HG02981 (cell line): ENCODE data around the gene RNF220.

Source experiments
- ATAC-seq: cut with Tn5 transposase; IDR thresholded peaks from one replicate; pipeline ENCODE4 v1.9.1; 2021; ENCODE audit warnings: mild to moderate bottlenecking, moderate library complexity; ENCODE audit not compliant: unreplicated experiment

The RNF220 gene

DNA sequence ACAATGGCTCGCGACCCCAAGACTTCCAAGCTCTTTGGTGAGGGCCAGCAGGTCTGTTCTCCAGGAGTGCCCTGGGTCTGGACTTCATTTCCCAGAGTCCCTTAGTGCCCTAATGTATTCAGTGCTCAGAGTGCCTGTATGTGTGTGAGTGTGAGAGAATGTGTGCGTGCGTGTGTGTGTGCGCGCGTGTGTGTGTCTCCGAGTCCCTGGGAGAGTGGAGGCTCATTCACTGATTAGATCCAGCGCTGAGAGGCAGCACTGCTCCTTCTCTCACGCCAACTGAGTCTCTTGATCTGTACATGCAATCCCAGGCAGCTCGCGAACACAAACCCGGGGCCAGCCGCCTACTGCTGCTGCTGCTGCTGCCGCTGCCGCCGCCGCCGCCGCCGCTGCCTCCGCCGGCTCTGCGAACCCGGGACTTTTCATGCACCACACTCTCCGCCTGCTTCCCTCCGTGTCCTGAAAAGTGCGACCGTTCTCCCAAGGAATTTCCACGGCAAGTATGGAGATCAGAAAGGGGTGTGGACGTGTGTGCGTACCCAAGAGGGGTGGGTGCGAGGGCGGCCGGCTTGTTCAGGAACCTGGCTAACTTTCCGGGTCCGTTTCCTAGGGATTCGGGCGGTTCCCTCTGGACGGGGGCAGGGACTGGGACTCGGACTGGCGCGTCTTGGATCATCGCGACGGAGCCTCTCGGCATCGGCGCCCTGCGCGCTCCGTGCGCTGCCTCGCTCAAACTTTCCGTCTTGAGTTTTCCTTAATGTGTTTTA lies at the start of gene RNF220:
TSS of gene RNF220 (plus strand) at position 225 of the 767 bp plus-strand sequence.
- ATAC-seq = no peak

DNA sequence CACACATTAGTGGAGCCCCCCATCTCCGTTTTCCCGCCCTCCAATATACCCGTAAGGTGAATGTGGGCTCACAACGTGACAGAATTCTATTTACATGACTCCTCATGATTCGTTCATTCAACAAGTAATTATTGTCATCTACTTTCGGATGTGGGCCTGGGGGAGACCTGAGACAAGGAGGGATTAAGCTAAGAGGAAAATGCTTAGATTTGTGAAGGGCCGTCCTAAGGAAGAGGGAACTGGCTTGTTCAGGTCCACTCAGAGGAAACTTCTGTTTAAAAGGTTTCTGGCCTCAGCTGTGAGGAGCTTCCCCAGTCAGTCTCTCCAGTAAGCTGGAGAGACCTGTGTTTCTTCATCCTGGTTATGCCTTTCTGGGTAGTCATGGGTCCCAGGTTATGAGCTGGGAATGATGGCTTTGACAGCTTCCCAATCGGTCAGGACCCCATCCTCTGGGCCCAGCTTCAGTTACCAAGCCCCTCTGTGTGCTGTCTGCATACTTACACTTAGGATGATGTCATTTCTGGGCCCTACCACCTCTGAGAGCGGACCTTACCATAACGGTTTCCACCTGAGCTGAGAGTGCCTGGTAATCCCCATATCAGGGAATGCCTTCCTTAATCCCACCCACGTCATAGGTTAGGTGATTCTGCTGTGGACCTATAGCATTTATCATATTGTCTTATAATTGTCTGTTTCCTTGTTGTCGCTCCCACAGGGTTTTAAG lies 49.3 kb upstream of the RNF220 start:
- no peak for ATAC-seq

DNA sequence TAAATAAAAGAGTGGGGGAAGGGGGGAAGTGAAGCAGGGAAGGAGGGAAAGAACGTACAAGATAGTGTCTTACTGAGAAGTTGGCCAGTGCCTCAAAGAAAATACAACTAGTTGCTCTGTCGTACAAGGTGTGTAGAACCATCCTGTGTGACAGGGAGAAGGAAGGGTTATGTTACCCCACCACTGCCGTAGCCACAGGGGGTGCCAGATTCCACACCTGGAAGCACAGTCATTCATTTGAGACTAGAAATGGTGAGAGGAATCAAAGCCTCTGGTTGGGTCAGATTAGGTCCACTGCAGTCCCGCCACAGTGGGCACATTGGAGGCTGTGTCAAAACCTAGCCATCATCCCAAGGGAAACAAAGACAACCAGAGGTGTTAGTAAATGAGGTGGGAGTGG lies 47.3 kb upstream of the RNF220 start:
- no peak for ATAC-seq

DNA sequence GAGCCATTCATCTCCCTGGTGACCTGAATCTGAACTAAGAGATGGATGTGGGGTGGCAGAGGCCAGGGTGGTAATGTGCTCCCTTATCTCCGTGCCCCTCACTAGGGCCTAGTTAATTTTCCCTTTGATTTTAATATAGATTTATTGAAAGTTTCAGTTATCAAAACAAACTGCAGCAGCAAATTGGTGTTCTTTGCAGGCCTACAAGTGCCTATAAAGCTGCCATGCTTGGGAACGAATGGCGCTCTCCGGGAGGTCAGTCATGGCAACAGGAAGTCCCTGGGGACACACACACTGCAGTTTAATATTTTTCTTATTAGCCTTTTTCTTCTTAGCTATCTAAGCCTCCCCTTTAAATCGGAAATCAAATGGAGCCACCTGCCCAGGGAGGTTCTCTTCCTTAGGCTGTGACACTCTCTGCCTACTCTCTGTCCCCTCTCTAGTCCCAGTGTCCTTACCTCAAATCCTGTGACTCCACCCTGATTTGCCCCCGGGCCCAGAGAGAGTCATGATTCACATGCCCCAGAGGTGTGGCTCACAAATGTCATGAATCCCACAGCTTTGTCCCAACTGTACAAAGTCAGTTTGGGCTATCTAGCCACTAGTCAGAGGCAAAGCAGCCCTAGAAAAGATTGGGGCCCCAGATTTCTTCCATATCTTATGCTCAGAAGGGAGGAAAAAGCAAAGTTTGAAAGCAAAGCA lies 45.7 kb upstream of the RNF220 start:
- no peak for ATAC-seq

DNA sequence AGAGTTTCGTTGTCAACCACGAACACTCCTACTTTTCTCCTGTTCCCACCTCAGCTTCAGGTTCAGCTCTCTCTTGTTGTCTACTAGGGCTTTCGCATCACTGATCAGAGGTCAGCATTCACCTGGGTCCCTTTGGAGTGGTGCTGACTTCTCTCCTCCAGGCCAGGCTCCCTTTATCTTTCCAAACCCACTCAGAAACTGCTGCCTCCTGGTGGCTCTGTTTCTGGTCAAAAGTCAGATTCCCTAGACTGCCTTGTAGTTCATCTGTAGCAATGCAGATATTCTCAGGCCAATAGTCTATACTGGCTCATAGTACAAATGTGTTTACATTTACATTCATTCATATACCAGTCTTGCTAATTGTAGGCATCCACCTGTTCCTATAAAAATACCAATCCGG lies 43.6 kb upstream of the RNF220 start:
- no peak for ATAC-seq

DNA sequence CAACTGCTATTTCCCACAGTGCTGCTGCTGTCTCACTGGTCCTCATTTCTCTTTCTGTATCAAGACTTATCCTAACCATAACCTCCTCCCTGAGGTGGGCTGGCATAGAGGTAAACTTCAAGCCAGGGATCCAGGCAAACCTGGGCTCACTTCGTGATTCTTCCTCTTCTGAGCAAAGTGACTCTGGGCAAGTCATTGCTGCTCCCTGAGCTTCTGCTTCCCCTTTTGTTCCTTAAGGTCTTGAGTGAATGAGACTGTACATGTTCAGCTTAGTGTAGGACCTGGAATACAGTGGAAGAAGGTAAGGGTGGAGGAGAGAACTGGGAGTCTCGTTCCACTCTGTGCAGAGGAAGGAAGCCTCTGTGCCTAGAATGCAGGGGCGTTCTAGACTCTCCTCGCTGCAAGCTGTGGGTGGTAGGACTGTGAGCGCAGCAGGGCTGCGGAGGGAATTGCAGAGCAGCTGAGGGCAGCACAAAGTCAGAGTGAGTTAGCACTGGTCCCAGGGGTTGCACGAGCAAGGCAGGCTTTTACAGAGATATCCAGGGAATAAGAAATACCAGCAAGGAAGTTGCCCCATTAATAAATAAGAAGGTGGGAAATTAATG lies 38.6 kb upstream of the RNF220 start:
- no peak for ATAC-seq

DNA sequence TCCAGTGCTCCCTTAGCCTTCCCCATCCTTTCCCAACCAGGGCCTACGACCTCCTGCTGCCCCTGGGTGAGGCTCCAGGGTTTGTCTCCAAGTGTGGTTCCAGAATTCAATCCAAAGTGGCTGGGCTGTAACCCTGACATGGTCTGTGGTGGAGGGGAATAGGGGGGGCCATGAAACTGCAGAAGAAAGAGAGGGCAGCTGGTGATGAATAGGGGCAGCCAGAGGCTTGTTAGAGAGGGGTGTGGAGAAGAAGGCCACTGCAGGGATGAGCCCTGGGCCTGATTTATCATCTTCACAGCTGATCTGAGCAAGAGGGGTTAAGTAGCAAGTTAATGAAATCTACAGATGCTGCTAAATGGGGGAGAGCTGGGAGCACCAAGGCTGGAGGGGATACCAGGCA lies 37.1 kb upstream of the RNF220 start:
- ATAC-seq = no peak

DNA sequence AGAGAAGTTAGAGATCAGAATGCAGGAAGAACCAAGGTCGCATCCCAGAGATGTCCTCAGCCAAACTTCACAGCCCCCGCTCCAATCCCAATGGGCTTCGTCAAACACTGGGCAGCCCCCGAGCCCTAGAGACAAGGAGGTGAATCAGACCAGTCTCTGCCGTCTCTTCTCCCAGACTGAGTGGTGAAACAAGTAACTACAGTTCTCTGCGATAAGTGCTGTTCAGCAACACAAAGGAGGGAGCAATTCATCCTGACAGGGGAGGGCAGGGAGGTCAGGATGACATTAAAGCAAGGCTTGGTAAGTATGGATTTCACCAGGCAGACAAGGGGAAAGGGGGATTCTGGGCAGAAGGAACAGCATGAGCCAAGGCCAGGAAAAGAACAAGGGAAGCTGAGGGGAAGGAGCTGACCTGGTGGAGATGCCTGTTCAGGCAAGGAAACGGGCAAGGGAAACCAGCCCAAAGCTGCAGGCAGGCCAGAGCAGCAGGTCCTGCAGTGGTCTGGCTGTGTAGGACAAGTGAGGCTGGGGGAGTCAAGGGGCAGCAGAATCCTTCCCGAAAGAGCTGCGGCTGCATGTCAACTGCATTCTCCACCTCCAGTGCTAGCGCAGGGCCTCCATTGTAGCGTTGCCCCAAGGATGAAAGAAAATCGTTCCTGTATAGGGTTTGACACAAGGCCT lies 36.4 kb upstream of the RNF220 start:
- no peak for ATAC-seq

DNA sequence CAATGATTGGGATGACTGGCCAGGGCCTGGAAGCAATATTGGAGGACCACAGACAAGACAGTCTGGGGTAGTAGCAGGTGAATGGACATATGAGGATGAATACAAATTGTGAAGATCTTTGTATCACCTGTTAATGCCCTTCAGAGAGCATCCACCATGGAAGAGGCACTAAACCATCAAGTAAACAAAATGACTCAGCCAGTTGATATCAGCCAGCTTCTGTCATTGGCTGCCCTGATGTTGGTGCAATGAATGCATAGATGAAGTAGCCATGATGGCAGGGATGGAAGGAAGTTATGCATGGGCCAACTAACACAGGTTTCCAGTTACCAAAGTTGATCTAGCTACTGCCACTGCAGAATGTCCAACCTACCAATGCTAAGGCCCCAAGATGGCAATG lies 33.8 kb upstream of the RNF220 start:
- no peak for ATAC-seq

DNA sequence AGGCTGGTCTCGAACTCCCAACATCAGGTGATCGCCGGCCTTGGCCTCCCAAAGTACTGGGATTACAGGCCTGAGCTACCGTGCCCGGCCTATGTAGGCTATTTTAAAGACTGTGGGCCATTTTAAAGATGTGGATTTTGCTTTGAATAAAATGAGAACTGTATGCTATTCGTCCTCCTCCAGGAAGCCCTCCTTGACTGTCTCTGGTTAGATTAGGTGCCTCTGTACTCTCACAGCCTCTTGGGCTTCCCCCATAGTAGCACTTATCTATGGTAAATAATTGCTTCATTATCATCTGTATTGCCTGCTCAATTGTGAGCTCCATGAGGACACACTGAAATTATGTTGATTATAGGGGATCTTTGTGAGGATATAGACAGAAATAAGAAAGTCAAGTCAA lies 29.5 kb upstream of the RNF220 start:
- ATAC-seq = no peak

DNA sequence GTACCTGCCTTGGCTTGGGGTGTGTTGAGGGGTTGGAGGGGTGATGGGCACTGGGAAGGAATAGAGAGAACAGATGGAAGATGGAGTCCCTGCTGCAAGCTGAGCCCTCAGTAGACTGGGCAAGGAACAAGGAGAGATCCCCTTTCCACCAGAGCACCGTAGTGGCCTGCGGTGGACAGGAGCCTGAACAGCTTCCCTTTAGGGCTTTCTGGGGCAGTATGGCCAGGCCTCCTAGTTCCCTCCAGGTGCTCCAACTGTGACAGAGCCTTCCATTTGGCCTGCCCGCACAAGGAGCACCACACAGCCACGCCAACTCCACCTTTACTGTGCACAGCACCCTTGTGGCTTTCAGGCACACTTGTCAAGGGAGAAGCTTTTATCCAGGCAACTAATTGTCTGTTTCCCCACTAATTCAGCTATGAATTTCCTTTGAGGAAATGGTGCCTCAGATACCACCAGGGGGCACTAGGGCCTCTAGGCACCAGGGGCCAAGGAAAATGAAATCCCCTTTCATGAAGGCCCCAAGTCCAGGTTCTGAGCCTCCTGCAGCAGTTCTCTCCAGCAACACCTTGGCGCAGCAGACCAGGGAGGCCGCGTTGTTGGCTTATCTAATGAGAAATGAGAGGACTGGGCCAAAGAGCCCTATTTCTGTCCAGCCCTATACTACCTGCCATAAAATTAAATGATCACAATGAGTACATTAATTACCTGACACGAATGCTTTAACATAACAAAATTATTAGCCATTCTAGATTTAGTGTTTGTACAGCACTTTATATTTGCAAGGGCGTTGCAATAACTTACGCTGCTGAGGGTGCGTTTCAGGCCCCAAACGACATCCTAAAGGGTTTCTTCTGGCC lies 26.9 kb upstream of the RNF220 start:
- no peak for ATAC-seq

DNA sequence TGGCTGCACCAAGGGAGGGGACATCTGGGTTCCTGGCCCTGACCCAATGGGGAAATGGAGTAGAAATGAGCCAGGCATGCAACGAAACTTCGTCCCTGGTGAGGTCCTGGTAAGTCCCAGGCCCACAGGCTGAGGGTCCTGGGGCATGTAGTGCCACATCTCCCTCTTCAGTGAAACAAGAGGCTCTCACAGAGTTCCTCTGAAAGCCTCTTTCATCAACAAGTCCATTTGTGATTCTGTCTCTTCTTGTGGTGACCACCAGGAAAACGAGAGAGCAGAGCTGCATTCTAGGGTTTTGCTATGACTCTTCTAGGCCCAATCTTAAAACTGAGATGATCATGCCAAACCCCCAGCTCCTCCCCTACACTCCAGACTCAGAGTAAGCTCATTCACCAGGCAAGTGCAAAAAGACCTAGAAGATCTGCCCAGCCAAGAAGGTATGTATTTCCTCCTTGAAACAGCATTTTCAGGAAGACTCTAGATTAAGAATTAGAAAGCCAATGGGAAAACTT lies 24.3 kb upstream of the RNF220 start:
- ATAC-seq = no peak

DNA sequence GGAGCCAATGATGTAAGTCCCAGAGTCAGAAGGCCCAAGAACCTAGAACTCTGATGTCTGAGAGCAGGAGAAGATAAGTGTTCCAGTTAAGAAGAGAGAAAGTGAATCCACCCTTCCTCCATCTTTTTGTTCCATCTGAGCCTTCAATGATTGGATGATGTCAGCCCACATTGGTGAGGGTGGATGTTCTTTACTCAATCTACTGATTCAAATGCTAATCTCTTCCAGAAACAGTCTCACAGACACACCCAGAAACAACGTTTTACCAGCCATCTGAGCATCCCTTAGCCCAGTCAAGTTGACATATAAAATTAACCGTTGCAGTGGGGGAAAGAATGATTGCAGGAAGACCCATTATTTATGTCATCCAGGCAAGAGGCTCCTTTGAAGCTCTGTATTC lies 16.5 kb upstream of the RNF220 start:
- no peak for ATAC-seq

DNA sequence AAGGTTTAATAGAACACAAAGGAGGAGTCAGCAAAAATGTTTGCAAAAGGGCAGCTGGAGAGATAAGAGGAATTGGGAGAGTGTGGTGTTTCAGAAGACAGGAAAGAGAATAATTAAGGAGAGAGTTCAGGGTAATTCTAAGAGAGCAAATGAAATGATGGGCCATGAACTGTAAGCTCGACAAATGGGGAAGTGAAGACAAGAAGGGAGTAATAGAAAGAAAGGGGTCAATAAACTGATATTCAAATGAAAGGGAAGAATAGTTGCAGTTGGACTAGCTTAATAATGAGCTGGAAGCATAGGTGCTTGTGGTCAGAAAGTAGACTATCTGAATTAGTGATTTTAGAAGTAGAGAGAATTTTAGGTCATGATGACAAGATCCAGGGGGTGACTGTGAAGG lies 15.6 kb upstream of the RNF220 start:
- ATAC-seq = no peak

DNA sequence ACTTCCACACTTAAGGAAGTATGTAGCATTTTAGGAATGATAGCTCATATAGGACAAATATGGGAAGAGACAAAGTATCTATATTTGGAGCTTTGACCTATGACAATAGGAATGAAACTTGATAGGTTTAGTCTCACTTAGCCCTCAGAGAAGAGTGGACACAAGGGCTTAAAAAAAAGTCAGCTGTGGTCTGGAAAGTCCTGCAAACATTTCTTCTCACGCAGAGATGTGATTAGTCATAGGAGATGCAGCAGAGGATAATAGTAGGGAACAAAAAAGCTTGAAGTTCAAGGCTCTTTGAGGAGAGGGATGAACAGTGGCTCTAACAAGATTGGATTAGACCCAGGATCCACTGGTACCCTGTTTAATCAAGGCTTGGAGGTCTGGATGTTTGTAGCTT lies 14.8 kb upstream of the RNF220 start:
- no peak for ATAC-seq

DNA sequence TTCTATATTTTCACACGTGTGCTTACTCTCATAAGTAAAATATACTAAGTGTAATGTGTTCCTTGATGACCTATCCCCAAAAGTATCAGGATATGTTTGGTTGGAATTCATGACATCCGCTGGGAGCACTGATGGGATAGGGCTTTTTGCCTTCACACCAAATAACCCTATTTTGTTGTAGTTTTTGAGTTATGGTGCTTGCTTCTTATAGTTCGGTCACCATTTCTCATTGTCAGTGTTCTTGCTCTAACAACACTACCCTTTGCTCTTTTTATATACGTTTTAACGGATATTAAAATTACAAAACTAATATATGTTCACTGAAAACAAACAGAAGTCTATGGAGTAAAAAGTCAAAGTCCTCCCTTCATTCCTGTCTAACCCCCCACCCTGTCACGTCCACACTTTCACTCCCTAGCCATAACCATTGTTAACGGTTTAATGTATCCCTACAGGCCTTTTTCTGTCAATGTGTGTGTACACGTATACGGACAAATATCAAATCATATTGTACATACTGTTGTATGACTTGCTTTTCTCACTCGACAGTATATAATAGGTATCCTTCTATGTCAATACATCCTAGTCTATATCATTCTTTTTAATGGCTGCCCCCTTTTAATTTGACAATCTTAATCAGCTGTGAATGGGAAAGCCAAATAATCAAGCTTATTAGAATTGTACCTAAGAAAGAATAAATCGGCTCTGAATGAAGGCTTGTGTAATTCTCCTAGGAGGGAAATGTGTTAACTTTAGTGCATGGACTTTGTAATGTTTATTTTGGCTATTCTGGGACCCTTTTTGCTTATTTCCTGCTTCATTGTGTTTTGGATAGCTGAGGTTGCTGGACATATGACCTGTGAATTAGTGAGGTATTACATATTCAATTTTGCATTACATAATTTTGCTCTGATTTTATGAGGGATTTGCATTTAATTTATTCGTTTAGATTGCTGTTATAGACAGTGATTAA lies 3.5 kb upstream of the RNF220 start:
- ATAC-seq = no peak

DNA sequence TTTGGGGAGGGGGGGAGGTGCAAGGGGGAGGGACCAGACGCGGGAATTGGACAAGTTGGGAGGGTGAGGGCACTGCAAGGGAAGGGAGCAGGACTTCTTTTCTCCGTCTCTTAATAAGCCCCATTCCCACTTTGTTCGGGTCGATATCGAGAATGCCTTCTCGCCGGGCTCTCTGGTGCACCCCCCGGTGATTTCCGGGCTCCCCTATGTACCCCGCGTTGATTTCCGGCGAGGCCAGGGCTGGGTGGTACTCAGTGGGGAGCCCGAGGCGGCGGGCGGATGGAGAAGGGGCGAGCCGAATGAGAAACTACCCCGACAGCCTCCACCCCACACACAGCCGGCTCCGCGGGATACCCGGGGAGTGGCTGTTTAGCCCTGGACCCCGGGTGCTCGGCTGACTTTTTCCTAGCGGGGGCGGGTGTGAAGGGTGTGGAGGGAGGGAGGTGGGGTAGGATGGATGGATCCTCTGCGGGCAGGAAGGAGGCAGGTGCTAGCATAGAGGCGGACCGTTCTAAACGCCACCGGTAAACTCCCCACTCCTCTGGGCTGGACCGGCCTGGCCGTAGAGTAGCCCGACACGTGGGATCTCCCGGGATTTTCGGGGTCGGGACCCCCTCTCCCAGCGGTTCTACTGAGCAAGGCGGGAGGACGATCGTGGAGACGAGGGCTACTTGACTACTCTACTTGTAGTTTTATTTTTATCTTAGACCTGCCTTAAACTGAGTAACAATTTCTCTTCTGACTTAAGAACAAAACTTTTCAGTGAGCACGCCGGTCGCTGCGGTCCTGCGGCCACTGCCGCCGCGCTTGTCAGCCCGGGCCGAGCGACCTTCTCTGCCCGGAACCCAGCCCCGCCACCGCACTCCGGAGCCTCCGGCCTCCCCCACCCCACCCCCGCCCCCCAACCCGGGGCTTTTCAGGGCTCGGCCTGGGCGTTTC lies 1.0 kb downstream of the RNF220 start:
- ATAC-seq = no peak
